BLaER1 treated with 17β-estradiol and CSF1 and Interleukin-3, amounts not matched to agents 10 nM and 100 nM (cell line): ENCODE measurements around the gene TSR1.

Experiments used
- H3K27ac ChIP-seq, 11 experiments: shearing (Covaris generic); formaldehyde crosslinking; 2 replicates each; pipeline ENCODE4 v1.8.1; 2022
- H3K27me3 ChIP-seq, 11 experiments: shearing (Covaris generic); formaldehyde crosslinking; 2 replicates each; pipeline ENCODE4 v1.8.1; 2022
- H3K36me3 ChIP-seq, 11 experiments: shearing (Covaris generic); formaldehyde crosslinking; 2 replicates each; pipeline ENCODE4 v1.8.1; 2022
- H3K4me1 ChIP-seq, 10 experiments: shearing (Covaris generic); formaldehyde crosslinking; 2 replicates each; pipeline ENCODE4 v1.8.1; 2022
- H3K4me2 ChIP-seq, 11 experiments: shearing (Covaris generic); formaldehyde crosslinking; 2 replicates each; pipeline ENCODE4 v1.8.1; 2022
- H3K4me3 ChIP-seq, 10 experiments: shearing (Covaris generic); formaldehyde crosslinking; 2 replicates each; pipeline ENCODE4 v1.8.1; 2022
- H3K9ac ChIP-seq, 11 experiments: shearing (Covaris generic); formaldehyde crosslinking; 2 replicates each; pipeline ENCODE4 v1.8.1; 2022
- H3K9me3 ChIP-seq, 11 experiments: shearing (Covaris generic); formaldehyde crosslinking; replicated peaks in 1 of 11; 2 replicates each; pipeline ENCODE4 v1.8.1; 2022
- H4K20me1 ChIP-seq, 11 experiments: shearing (Covaris generic); formaldehyde crosslinking; 2 replicates each; pipeline ENCODE4 v1.8.1; 2022
- Cebpa-rat ChIP-seq, 11 experiments: shearing (Covaris generic); IDR thresholded peaks; 2 replicates each; pipeline ENCODE4 v1.8.1; 2022

TSR1 gene

GRCh38 chr17:2357931-2358434 lies 21.7 kb upstream of the TSR1 start:
- Histone ChIP-seq H3K9ac (peak overlapping the region in 3 of 11 experiments; percentile 14 to 31 (median 18); a peak in 2 of 22 replicates), H4K20me1 (peaks cover 0 to 58% (median 28%) of the 10 kb centered on the region in 11 experiments; a peak in 17 of 22 replicates)

GRCh38 chr17:2357237-2357636 lies 21.0 kb upstream of the TSR1 start:
- peaks cover 0 to 43% (median 23%) of the 10 kb centered on the region in 11 experiments; a peak in 15 of 22 replicates for H3K36me3 ChIP-seq
- H3K4me3 ChIP-seq = no peak overlapping the region

More at GRCh38 chr17:2357931-2358434, 21.7 kb upstream of the TSR1 start:
- Histone ChIP-seq H3K4me1 (peaks cover 0 to 11% (median 5%) of the 10 kb centered on the region in 10 experiments; a peak in 10 of 20 replicates), H3K27me3 (no peaks in the 10 kb centered on the region), H3K36me3 (peaks cover 6 to 49% (median 26%) of the 10 kb centered on the region in 11 experiments; a peak in 19 of 22 replicates), H3K4me2 (peak overlapping the region in 4 of 11 experiments; percentile 7 to 43 (median 31); a peak in 7 of 22 replicates), H3K9me3 (no peaks in the 10 kb centered on the region), H3K4me3 (no peak overlapping the region), H3K27ac (no peak overlapping the region)
- TF ChIP-seq Cebpa-rat (IDR thresholded peaks at IDR 0.05) = no peak

GRCh38 chr17:2354311-2354710 lies 18.1 kb upstream of the TSR1 start:
- H3K27me3 ChIP-seq = no peaks in the 10 kb centered on the region

More at GRCh38 chr17:2357237-2357636, 21.0 kb upstream of the TSR1 start:
- no peak for TF ChIP-seq Cebpa-rat (IDR thresholded peaks at IDR 0.05)
- Histone ChIP-seq H3K4me1 (peaks cover 0 to 11% (median 5%) of the 10 kb centered on the region in 10 experiments; a peak in 10 of 20 replicates), H3K9me3 (no peaks in the 10 kb centered on the region), H3K27ac (no peak overlapping the region), H3K9ac (no peak overlapping the region), H4K20me1 (peaks cover 0 to 58% (median 30%) of the 10 kb centered on the region in 11 experiments; a peak in 19 of 22 replicates), H3K27me3 (no peaks in the 10 kb centered on the region), H3K4me2 (no peak overlapping the region)

GRCh38 chr17:2351269-2351668 lies 15.0 kb upstream of the TSR1 start:
- Histone ChIP-seq H3K27ac (no peak overlapping the region), H3K4me2 (no peak overlapping the region), H3K27me3 (no peaks in the 10 kb centered on the region), H3K9me3 (no peaks in the 10 kb centered on the region), H3K9ac (no peak overlapping the region), H3K36me3 (peaks cover 5 to 34% (median 17%) of the 10 kb centered on the region in 11 experiments; a peak in 17 of 22 replicates), H3K4me1 (no peaks in the 10 kb centered on the region), H4K20me1 (peaks cover 4 to 55% (median 30%) of the 10 kb centered on the region in 11 experiments; a peak in 19 of 22 replicates), H3K4me3 (no peak overlapping the region)
- TF ChIP-seq Cebpa-rat (IDR thresholded peaks at IDR 0.05) = no peak

More at GRCh38 chr17:2354311-2354710, 18.1 kb upstream of the TSR1 start:
- Histone ChIP-seq H3K9ac (no peak overlapping the region), H3K9me3 (no peaks in the 10 kb centered on the region), H3K4me3 (no peak overlapping the region), H4K20me1 (peaks cover 0 to 60% (median 34%) of the 10 kb centered on the region in 11 experiments; a peak in 19 of 22 replicates), H3K4me1 (peaks cover 0 to 11% (median 5%) of the 10 kb centered on the region in 10 experiments; a peak in 10 of 20 replicates), H3K27ac (no peak overlapping the region), H3K4me2 (no peak overlapping the region), H3K36me3 (peaks cover 0 to 16% (median 3%) of the 10 kb centered on the region in 11 experiments; a peak in 7 of 22 replicates)
- no peak for TF ChIP-seq Cebpa-rat (IDR thresholded peaks at IDR 0.05)

GRCh38 chr17:2347805-2348685 lies 11.8 kb upstream of the TSR1 start:
- Histone ChIP-seq H3K36me3 (peaks cover 23 to 61% (median 43%) of the 10 kb centered on the region in 11 experiments), H3K27ac (no peak overlapping the region), H3K9ac (no peak overlapping the region), H3K4me1 (no peaks in the 10 kb centered on the region), H3K4me3 (no peak overlapping the region), H4K20me1 (peaks cover 0 to 47% (median 15%) of the 10 kb centered on the region in 11 experiments; a peak in 13 of 22 replicates), H3K27me3 (no peaks in the 10 kb centered on the region), H3K4me2 (no peak overlapping the region), H3K9me3 (no peaks in the 10 kb centered on the region)
- no peak for TF ChIP-seq Cebpa-rat (IDR thresholded peaks at IDR 0.05)

- peaks cover 33 to 72% (median 51%) of the 10 kb centered on the region in 11 experiments for H3K36me3 ChIP-seq
- H3K9me3 ChIP-seq = no peaks in the 10 kb centered on the region
- H3K9ac ChIP-seq = no peak overlapping the region; a peak in 1 of 22 replicates
- H3K4me2 ChIP-seq = no peak overlapping the region
- no peak for TF ChIP-seq Cebpa-rat (IDR thresholded peaks at IDR 0.05)
- no peak overlapping the region for H3K4me3 ChIP-seq
- H3K27ac ChIP-seq = no peak overlapping the region
- no peaks in the 10 kb centered on the region for H3K4me1 ChIP-seq
- H3K27me3 ChIP-seq = no peaks in the 10 kb centered on the region
- H4K20me1 ChIP-seq = peaks cover 0 to 39% (median 7%) of the 10 kb centered on the region in 11 experiments; a peak in 10 of 22 replicates
Observed at GRCh38 chr17:2346475-2346874, 10.2 kb upstream of the TSR1 start.

GRCh38 chr17:2344528-2344927 lies 8.3 kb upstream of the TSR1 start:
- TF ChIP-seq Cebpa-rat (IDR thresholded peaks at IDR 0.05) = no peak
- Histone ChIP-seq H3K9me3 (no peaks in the 10 kb centered on the region), H3K27ac (no peak overlapping the region)

GRCh38 chr17:2343421-2343820 lies 7.2 kb upstream of the TSR1 start:
- Histone ChIP-seq H3K4me1 (peaks cover under 1 to 9% (median 3%) of the 10 kb centered on the region in 10 experiments; a peak in 17 of 20 replicates), H4K20me1 (peaks cover 4 to 47% (median 11%) of the 10 kb centered on the region in 11 experiments; a peak in 13 of 22 replicates), H3K27ac (no peak overlapping the region), H3K27me3 (no peaks in the 10 kb centered on the region), H3K36me3 (peaks cover 40 to 72% (median 53%) of the 10 kb centered on the region in 11 experiments), H3K4me3 (no peak overlapping the region), H3K9me3 (no peaks in the 10 kb centered on the region), H3K9ac (no peak overlapping the region), H3K4me2 (no peak overlapping the region)
- no peak for TF ChIP-seq Cebpa-rat (IDR thresholded peaks at IDR 0.05)

More at GRCh38 chr17:2344528-2344927, 8.3 kb upstream of the TSR1 start:
- Histone ChIP-seq H3K36me3 (peaks cover 41 to 77% (median 55%) of the 10 kb centered on the region in 11 experiments), H3K27me3 (no peaks in the 10 kb centered on the region), H3K9ac (no peak overlapping the region), H3K4me1 (no peaks in the 10 kb centered on the region), H3K4me2 (no peak overlapping the region), H4K20me1 (peaks cover 0 to 37% (median 9%) of the 10 kb centered on the region in 11 experiments; a peak in 10 of 22 replicates), H3K4me3 (no peak overlapping the region)

- peak overlapping the region in 10 of 11 experiments; percentile 77 to 92 (median 88); a peak in 18 of 22 replicates for H3K27ac ChIP-seq
- H3K4me2 ChIP-seq = peak overlapping the region; percentile 91 to 100 (median 98)
- peaks cover 29 to 51% (median 44%) of the 10 kb centered on the region in 11 experiments for H3K36me3 ChIP-seq
- H4K20me1 ChIP-seq = peaks cover 0 to 50% (median 29%) of the 10 kb centered on the region in 11 experiments; a peak in 17 of 22 replicates
- no peak for TF ChIP-seq Cebpa-rat (IDR thresholded peaks at IDR 0.05)
- no peaks in the 10 kb centered on the region for H3K27me3 ChIP-seq
- H3K4me3 ChIP-seq = peak overlapping the region; percentile 84 to 99 (median 93)
- H3K9ac ChIP-seq = peak overlapping the region; percentile 81 to 95 (median 91)
- H3K4me1 ChIP-seq = peaks cover 24 to 42% (median 36%) of the 10 kb centered on the region in 10 experiments
- H3K9me3 ChIP-seq = no peaks in the 10 kb centered on the region
Observed at GRCh38 chr17:2338315-2338657, 2.0 kb upstream of the TSR1 start.
